Activated naive CD4-positive, alpha-beta T cell treated with anti-CD3 and anti-CD28 coated beads, Interleukin-2, amount 50 U/mL, for 24 hours (primary cell): Measurements from ENCODE around the gene LRRC27.
"Not testable (repeated sequence)": the region's sequence is repeated elsewhere in the genome, so short reads cannot be mapped to it uniquely, and the experiment has no call there.

Experiments
- H3K27ac Mint-ChIP-seq: one replicate; pipeline ENCODE4 v1.8.0; 2021; ENCODE audit warnings: mild to moderate bottlenecking, mixed read lengths
- H3K27me3 Mint-ChIP-seq: one replicate; pipeline ENCODE4 v1.8.0; 2021; ENCODE audit warnings: mixed read lengths
- H3K36me3 Mint-ChIP-seq: one replicate; pipeline ENCODE4 v1.8.0; 2021; ENCODE audit warnings: mixed read lengths
- H3K4me1 Mint-ChIP-seq: one replicate; pipeline ENCODE4 v1.8.0; 2021; ENCODE audit warnings: mixed read lengths
- H3K4me3 Mint-ChIP-seq: one replicate; pipeline ENCODE4 v1.8.0; 2021; ENCODE audit warnings: mild to moderate bottlenecking, mixed read lengths
- H3K9me3 Mint-ChIP-seq: one replicate; pipeline ENCODE4 v1.8.0; 2021; ENCODE audit warnings: mixed read lengths

Gene LRRC27

DNA sequence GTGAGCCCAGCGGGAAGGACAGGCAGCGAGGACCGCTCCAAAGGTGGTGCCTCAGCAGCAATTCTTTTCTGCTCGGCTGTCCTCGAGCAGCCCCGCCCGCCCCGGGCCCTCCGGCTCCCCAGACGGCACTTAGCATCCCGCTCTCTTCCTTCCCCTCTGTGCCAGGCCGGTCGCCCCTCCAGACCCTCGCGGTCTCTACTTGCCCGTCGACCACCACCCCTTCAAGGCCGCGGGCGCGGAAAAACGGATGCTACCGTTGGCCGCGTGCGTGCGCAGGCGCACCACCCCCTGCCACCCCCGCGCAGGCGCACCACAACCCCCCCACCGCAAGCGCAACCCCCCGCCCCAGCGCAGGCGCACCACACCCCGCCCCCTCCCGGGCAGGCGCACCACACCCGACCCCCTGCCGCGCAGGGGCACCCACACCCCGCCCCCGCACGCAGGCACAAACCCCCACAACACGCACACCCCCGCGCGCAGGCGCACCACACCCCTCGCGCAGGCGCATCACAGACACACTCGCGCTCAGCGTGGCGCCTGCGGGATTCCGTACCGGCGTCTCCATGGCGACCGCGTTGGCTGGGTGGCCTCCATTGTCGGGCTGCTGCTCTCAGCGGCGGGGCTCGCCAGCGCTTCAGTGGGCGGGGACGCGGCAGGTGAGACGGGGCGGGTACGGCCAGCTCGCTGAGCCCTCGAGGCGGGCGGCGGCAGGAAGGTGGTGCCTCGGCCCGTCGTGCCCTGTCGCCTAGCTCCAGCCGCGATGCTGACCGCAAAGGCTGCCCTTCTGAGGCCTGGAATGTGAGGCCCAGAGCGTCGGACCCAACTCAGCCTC is at the start of gene LRRC27:
Gene LRRC27 (plus strand): TSS at position 593 of the 832 bp plus-strand sequence. CDS start 1,332 bp downstream, outside the sequence.
- Mint-ChIP-seq H3K4me1 (peaks cover 73% of the 10 kb centered on the region), H3K27ac (peak within 1 kb of the TSS; percentile 98), H3K4me3 (peak within 1 kb of the TSS; percentile 92), H3K9me3 (no peaks in the 10 kb centered on the region), H3K36me3 (peaks cover 8% of the 10 kb centered on the region), H3K27me3 (no peaks in the 10 kb centered on the region)

- H3K36me3 Mint-ChIP-seq, result no peaks in the 10 kb centered on the region
- no peak overlapping the region for H3K4me3 Mint-ChIP-seq
- no peaks in the 10 kb centered on the region for H3K27me3 Mint-ChIP-seq
- H3K27ac Mint-ChIP-seq, result no peak overlapping the region
- H3K4me1 Mint-ChIP-seq, result peaks cover 5% of the 10 kb centered on the region
- H3K9me3 Mint-ChIP-seq, result no peaks in the 10 kb centered on the region
Measured at GRCh38 chr10:132282667-132283603, 49.1 kb upstream of the LRRC27 start.

- Mint-ChIP-seq H3K36me3 (no peaks in the 10 kb centered on the region), H3K4me3 (no peak overlapping the region), H3K27ac (no peak overlapping the region), H3K9me3 (no peaks in the 10 kb centered on the region), H3K27me3 (no peaks in the 10 kb centered on the region), H3K4me1 (peaks cover 5% of the 10 kb centered on the region)
Measured at GRCh38 chr10:132283604-132284382, 48.2 kb upstream of the LRRC27 start.

DNA sequence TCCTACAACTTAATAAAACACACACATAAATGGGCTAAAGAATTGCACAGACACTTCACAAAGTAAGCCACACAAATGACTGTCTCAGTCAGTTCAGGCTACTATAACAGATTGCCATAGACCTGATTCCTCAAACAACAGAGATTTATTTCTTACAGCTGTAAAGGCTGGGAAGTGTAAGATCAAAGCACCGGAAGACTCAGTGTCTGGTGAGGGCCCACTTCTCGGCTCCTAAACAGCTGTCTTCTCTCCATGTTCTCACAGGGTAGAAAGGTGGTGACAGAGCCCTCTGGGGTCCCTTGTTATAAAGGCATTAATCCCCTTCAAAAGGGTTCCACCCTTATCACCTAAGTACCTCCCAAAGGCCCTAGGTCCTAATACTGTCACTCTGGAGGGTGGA is 42.6 kb upstream of the LRRC27 start:
- no peaks in the 10 kb centered on the region for H3K9me3 Mint-ChIP-seq
- H3K36me3 Mint-ChIP-seq, result no peaks in the 10 kb centered on the region
- no peaks in the 10 kb centered on the region for H3K4me1 Mint-ChIP-seq
- H3K27me3 Mint-ChIP-seq, result no peaks in the 10 kb centered on the region
- H3K27ac Mint-ChIP-seq, result no peak overlapping the region
- no peak overlapping the region for H3K4me3 Mint-ChIP-seq

GRCh38 chr10:132290631-132291030 is 41.4 kb upstream of the LRRC27 start:
- Mint-ChIP-seq H3K36me3 (no peaks in the 10 kb centered on the region), H3K9me3 (no peaks in the 10 kb centered on the region), H3K27me3 (no peaks in the 10 kb centered on the region), H3K4me1 (no peaks in the 10 kb centered on the region), H3K27ac (no peak overlapping the region), H3K4me3 (no peak overlapping the region)

DNA sequence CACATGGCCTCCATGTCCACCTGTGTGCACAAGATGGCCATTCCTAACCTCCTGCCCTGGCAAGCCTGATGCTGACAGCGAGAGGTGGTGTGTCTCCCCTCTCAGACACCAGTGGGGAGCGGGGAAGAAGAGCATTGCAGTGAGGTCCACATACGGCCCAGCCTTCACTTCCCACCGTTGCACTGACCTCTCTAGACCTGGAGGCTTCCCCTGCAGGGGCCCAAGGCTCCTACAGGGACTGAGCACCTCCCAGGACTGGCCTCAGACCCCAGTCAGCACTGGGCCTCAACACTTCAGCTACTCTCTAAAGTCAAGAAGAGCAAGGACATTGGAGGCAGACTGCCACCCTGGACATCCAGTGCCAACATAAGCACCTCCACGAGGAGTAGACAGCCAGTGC is 40.2 kb upstream of the LRRC27 start:
- H3K36me3 Mint-ChIP-seq, result no peaks in the 10 kb centered on the region

DNA sequence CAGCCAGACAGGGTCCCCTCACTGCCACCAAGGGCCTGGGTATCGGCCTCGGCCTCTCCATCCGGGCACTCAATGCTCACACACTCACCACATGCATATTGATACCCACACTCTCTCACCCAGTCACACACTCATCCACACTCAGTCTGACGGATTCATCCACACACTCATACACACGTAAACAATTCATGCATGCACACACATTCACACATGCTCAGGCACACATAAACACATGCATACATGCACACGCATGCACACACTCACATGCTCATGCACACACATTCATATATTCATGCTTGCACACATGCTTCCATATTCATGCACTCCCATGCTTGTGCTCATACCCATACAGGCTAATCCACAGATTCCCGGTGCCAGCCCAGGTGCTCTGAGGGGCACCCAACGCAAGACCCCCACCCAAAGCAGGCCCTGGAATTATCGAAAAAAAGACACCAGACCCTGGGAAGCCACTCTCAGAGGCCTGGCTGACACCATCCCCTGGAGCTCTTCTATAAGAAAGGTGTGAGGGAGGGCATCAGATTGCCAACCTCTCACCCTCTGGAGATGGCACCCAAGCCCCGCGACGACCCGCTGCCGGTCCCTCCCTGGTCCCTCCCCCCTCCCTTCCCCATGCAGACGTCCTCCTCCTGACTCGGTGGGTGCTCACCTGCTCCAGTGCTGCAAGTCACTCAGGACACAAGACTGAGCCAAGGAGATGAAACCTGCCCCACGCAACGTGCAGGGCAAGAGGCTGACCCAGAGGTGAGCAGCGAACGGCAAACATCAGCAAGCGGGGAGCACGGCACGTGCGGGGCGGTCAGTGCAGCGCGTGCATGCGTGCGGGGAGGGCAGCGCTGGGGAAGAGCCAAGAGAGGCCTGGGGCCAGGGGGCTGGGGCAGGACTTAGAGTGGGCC is 39.4 kb upstream of the LRRC27 start:
- no peak overlapping the region for H3K27ac Mint-ChIP-seq
- no peaks in the 10 kb centered on the region for H3K36me3 Mint-ChIP-seq
- peaks cover 4% of the 10 kb centered on the region for H3K4me1 Mint-ChIP-seq
- H3K4me3 Mint-ChIP-seq, result no peak overlapping the region
- H3K27me3 Mint-ChIP-seq, result no peaks in the 10 kb centered on the region
- no peaks in the 10 kb centered on the region for H3K9me3 Mint-ChIP-seq

More for the DNA sequence above, 40.2 kb upstream of the LRRC27 start:
- Mint-ChIP-seq H3K27me3 (no peaks in the 10 kb centered on the region), H3K4me1 (no peaks in the 10 kb centered on the region), H3K4me3 (no peak overlapping the region), H3K27ac (no peak overlapping the region), H3K9me3 (no peaks in the 10 kb centered on the region)

DNA sequence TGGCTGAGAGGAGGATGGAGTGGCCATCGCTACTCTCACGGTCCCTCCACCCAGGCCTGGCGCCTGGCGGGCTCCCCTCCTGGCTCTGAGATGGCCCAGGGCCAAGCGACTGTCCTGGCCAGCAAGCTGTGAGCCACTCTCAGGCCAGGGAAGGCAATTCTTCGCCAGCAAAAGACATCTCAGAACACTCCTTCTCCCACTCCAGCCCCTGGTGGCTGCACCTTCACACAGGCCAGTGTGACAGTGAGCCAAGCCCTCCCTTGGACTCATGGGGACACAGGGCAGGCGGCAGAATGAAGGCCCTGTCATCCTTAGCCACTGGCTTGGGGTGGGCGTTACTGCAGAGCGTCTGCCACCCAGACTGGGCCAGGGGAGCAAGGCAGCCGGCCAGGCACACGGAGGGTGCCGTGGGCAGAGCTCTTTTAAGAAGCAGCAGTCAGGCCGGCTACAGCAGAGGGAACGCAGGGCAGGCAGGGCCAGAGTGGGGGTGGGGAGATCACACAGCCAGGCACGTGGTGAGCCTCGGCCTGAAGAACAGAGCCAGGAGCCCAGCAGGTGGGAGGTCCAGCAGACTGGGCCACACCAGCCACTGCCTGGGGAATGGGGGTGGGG is 38.7 kb upstream of the LRRC27 start:
- H3K4me3 Mint-ChIP-seq, result no peak overlapping the region
- no peaks in the 10 kb centered on the region for H3K27me3 Mint-ChIP-seq
- peaks cover 5% of the 10 kb centered on the region for H3K4me1 Mint-ChIP-seq
- H3K27ac Mint-ChIP-seq, result no peak overlapping the region
- H3K9me3 Mint-ChIP-seq, result no peaks in the 10 kb centered on the region
- no peaks in the 10 kb centered on the region for H3K36me3 Mint-ChIP-seq

DNA sequence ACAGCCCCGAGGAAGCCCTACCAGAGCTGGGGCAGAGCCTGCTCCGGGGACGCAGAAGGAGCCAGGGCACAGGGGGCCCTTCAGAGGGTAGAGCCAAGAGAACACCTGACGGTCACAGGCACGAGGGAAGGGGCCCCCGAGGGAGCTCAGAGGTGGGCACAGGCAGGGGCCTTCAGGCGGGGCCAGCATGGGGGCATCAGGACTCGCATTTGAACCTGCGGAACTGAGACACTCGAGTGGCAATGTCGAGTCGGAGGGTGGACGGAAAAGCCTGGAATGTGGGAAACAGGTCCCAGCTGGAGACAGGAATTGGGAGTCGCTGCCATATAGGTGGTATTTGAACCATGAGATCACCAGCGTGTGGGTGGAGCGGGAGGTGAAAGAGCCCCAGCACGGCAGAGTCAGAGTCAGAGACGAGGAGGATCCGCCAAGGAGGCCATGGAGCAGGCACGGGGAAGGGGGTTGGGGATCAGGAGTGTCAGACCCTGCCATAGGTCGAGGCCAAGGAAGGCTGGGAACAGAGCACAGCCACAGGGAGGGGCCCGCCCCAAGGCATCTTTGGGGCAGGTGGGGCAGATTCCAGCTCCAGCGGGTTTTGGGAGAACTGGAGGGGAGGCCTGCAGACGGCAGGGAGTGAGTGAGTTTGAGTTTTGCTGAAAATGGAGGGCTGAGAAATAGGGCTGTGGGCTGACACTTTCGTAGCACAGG is 38.0 kb upstream of the LRRC27 start:
- Mint-ChIP-seq H3K27me3 (no peaks in the 10 kb centered on the region), H3K9me3 (no peaks in the 10 kb centered on the region), H3K27ac (no peak overlapping the region), H3K4me1 (peaks cover 5% of the 10 kb centered on the region), H3K36me3 (no peaks in the 10 kb centered on the region), H3K4me3 (no peak overlapping the region)

DNA sequence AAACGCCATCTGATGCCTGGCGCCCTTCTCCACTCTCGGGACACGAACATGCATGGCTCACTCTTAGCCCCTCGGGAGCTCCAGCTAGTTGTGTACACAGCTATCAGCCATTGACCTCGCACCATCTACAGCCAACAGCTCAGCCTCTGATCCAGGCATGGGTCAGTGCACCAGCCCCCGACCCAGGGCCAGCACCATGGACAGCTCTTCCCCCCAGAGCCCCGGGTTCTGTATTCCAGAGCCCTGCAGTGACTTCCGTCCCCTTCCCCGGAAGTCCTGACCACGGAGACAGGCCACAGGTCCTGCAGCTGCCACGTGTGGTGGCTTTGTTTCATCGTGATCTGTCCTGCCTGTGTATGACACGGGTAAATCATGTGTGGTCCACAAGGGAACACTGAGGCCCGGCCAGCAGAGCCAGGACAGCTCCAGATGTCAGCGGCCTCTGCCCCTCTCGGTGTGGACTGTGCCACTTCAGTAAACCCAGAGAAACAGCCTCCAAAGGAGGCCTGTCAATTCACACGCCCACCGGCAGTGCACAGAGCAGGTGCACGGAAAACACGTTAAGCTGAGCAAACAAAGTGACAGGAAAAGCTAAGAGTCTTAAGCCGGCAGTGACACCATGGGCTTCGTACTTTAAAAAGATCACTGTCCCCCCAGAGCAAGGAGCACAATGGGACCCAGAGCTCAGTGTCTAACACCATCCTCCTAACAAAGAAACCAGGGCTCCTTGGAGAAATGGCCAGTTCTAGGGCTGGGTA is 37.3 kb upstream of the LRRC27 start:
- peaks cover 5% of the 10 kb centered on the region for H3K4me1 Mint-ChIP-seq
- H3K36me3 Mint-ChIP-seq, result no peaks in the 10 kb centered on the region
- H3K9me3 Mint-ChIP-seq, result no peaks in the 10 kb centered on the region
- no peak overlapping the region for H3K4me3 Mint-ChIP-seq
- no peak overlapping the region for H3K27ac Mint-ChIP-seq
- H3K27me3 Mint-ChIP-seq, result no peaks in the 10 kb centered on the region

DNA sequence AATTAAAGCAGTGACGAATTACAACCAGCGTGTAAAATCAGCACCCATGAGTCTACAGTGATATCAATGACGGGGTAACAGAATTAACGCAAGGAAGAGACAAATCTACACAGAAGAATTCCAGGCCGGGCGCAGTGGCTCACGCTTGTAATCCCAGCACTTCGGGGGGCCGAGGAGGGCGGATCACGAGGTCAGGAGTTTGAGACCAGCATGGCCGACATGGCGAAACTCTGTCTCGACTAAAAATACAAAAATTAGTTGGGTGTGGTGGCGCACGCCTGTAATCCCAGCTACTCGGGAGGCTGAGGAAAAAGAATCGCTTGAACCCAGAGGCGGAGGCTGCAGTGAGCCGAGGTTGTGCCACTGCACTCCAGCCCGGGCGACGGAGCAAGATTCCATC is 36.5 kb upstream of the LRRC27 start:
- not testable (repeated sequence) for H3K4me3 Mint-ChIP-seq, H3K9me3 Mint-ChIP-seq, H3K36me3 Mint-ChIP-seq, H3K4me1 Mint-ChIP-seq, H3K27me3 Mint-ChIP-seq, H3K27ac Mint-ChIP-seq

DNA sequence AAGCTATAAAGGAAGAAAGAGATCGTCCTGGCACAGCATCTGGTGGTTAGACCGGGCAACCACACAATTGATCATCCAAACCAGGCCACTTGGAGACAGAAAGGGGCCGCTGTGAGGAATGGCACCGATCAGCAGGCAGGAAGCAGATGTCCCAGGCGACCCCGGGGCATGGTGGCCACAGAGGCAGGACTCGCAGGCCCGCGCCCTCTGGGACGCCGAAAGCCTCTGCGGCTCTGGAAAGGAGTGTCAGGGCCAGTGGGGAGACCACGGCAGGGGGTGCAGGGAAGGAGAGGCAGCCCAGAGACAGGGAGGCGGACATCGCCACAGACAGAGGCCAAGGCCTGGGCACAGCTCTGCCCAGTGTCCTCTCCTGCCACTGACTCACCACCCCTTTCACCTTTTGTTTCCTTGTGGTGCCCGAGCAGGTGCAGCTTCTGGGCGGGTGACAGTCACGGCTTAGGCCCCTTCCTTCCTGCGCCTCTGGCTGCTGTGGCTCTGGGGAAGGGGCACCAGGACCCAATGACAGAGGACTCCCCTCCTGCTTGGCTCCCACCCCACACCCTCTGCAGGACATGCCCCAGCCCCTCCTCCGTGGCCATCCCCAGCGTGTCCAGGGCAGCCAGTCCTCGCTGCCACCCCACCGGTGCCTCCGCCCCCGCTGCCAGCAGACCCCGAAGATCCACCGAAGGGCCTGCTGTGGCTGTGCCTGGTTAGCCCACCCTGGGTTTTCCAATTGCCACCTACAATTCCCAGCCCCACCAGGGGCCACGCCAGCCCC is 35.1 kb upstream of the LRRC27 start:
- no peaks in the 10 kb centered on the region for H3K36me3 Mint-ChIP-seq
- no peak overlapping the region for H3K27ac Mint-ChIP-seq
- no peaks in the 10 kb centered on the region for H3K27me3 Mint-ChIP-seq
- no peak overlapping the region for H3K4me3 Mint-ChIP-seq
- H3K9me3 Mint-ChIP-seq, result no peaks in the 10 kb centered on the region
- H3K4me1 Mint-ChIP-seq, result peaks cover 5% of the 10 kb centered on the region

DNA sequence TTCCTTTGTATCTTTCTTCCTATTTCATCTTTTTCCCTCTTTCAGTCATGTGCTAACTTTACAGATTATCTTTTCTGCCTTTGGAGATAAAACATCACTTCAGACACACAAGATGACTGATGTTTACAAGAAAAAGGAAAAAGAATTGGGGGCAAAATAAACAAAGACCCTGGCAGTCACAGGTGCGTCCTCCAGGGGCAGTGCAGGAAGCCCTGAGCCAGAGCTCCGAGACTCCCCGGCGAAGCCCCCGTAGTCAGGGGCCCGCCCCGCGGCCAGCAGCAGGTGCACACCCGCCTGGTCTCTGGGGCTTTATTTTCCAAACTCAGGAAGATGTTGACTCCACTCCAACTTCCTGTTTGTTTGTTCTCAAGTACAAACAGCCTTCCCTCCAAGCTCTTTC is 34.5 kb upstream of the LRRC27 start:
- H3K4me3 Mint-ChIP-seq, result no peak overlapping the region
- H3K27me3 Mint-ChIP-seq, result no peaks in the 10 kb centered on the region
- H3K27ac Mint-ChIP-seq, result no peak overlapping the region
- H3K9me3 Mint-ChIP-seq, result no peaks in the 10 kb centered on the region
- peaks cover 5% of the 10 kb centered on the region for H3K4me1 Mint-ChIP-seq
- no peaks in the 10 kb centered on the region for H3K36me3 Mint-ChIP-seq
